Amniotic stem cell (primary cell): ENCODE measurements around the gene CLEC16A.
"Not testable (repeated sequence)": the region's sequence is repeated elsewhere in the genome, so short reads cannot be mapped to it uniquely, and the experiment has no call there.

ENCODE experiments used
- DNase-seq: peaks from one replicate; lab custom pipeline; 2025; lab: John Stamatoyannopoulos, UW

Gene CLEC16A

GRCh38 chr16:10944249-10945064 lies at the start of gene CLEC16A:
CLEC16A (plus strand) TSS chr16:10944564; CDS start chr16:10944718, 154 bp downstream.
- DNase-seq: peak; percentile 96

GRCh38 chr16:10895053-10895946 lies 49.1 kb upstream of the CLEC16A start:
- peak; percentile 18 for DNase-seq

- no peak for DNase-seq
Measured at GRCh38 chr16:10896165-10896564, 48.2 kb upstream of the CLEC16A start.

- no peak for DNase-seq
Measured at GRCh38 chr16:10896723-10897122, 47.6 kb upstream of the CLEC16A start.

GRCh38 chr16:10897134-10897533 lies 47.2 kb upstream of the CLEC16A start:
- DNase-seq: no peak

GRCh38 chr16:10902999-10903398 lies 41.4 kb upstream of the CLEC16A start:
- no peak for DNase-seq

GRCh38 chr16:10906482-10906881 lies 37.9 kb upstream of the CLEC16A start:
- DNase-seq: no peak

GRCh38 chr16:10906914-10907756 lies 37.2 kb upstream of the CLEC16A start:
- DNase-seq: no peak

- DNase-seq: no peak
Measured at GRCh38 chr16:10907757-10908045, 36.7 kb upstream of the CLEC16A start.

- no peak for DNase-seq
Measured at GRCh38 chr16:10911267-10911666, 33.1 kb upstream of the CLEC16A start.

GRCh38 chr16:10916534-10916933 lies 27.8 kb upstream of the CLEC16A start:
- no peak for DNase-seq

GRCh38 chr16:10918294-10919002 lies 25.9 kb upstream of the CLEC16A start:
- peak; percentile 80 for DNase-seq

GRCh38 chr16:10919003-10919351 lies 25.4 kb upstream of the CLEC16A start:
- DNase-seq: no peak

GRCh38 chr16:10920726-10921427 lies 23.5 kb upstream of the CLEC16A start:
- no peak for DNase-seq

GRCh38 chr16:10921536-10922327 lies 22.6 kb upstream of the CLEC16A start:
- DNase-seq: no peak

- no peak for DNase-seq
Measured at GRCh38 chr16:10922328-10923145, 21.8 kb upstream of the CLEC16A start.

GRCh38 chr16:10923146-10923649 lies 21.2 kb upstream of the CLEC16A start:
- DNase-seq: no peak

GRCh38 chr16:10923650-10924214 lies 20.6 kb upstream of the CLEC16A start:
- DNase-seq: no peak

- not testable (repeated sequence) for DNase-seq
Measured at GRCh38 chr16:10925285-10925684, 19.1 kb upstream of the CLEC16A start.
